Stimulated activated CD4-positive, alpha-beta T cell treated with anti-CD3 and anti-CD28 coated beads, Interleukin-2, amount 100 ng/mL, for 24 hours (primary cell): ENCODE data around the gene MAGIX.
"Not testable (repeated sequence)": the region's sequence is repeated elsewhere in the genome, so short reads cannot be mapped to it uniquely, and the experiment has no call there.

ENCODE experiments used
- DNase-seq, 2 donors: peaks; one replicate each; pipeline ENCODE4 v3.0.0-alpha.2; 2020

Gene MAGIX

DNA sequence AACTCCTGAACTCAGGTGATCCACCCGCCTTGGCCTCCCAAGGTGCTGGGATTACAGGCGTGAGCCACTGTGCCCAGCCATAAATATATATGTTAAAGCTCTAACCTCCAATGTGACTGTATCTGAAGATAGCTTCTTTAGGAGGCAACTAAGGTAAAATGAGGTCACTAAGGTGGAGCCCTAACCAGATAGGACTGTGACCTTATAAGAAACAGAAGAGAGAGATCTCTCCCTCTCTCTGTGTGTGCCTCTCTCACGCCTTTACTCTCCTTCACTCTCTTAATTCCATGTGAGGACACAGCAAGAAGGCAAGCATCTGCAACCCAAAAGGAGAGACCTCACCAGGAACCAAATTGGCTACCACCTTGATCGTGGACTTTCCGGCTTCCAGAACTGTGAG is 926 bp upstream of the MAGIX start:
- DNase-seq = no peak

GRCh38 chrX:49163555-49164419 is 1.2 kb downstream of the MAGIX start:
- DNase-seq = peak; percentile 79 to 80

DNA sequence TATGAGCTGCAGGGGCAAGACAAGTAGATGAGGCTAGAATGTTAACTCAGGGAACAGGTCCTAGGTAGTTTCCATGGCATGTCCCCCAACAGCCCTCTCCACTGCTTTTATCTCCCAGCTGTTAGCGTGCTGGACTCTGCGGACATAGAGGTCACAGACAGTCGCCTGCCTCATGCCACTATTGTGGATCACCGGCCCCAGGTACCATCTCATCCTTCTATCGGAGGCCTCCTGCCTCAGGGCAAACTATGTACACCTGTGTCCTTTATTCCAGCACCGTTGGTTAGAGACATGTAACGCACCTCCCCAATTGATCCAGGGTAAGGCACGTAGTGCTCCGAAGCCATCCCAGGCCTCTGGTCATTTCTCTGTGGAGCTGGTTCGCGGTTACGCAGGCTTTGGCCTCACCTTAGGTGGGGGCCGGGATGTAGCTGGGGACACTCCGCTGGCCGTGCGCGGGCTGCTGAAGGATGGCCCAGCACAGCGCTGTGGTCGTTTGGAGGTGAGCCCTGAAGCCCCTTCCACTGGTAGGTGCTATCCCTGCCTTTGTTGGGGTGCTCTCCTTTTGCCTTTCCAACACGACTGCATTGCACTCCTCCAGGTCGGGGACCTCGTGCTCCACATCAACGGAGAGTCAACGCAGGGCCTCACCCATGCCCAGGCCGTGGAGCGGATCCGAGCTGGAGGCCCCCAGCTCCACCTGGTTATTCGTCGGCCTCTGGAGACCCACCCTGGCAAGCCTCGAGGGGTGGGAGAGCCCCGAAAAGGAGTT is 2.2 kb downstream of the MAGIX start:
- DNase-seq = no peak

- peak; percentile 70 for DNase-seq
These were observed 3.6 kb downstream of the MAGIX start for GRCh38 chrX:49165901-49166881.

GRCh38 chrX:49166914-49167739 is 4.6 kb downstream of the MAGIX start:
- peak; percentile 60 to 71 for DNase-seq

- DNase-seq = no peak
These were observed 5.2 kb downstream of the MAGIX start for GRCh38 chrX:49167740-49168108.

- peak; percentile 74 to 80 for DNase-seq
These were observed 9.3 kb downstream of the MAGIX start, which contains the start of gene PLP2 for GRCh38 chrX:49171752-49172279. Gene PLP2 (plus strand): TSS chrX:49171898. CDS start chrX:49172001, 103 bp downstream.

DNA sequence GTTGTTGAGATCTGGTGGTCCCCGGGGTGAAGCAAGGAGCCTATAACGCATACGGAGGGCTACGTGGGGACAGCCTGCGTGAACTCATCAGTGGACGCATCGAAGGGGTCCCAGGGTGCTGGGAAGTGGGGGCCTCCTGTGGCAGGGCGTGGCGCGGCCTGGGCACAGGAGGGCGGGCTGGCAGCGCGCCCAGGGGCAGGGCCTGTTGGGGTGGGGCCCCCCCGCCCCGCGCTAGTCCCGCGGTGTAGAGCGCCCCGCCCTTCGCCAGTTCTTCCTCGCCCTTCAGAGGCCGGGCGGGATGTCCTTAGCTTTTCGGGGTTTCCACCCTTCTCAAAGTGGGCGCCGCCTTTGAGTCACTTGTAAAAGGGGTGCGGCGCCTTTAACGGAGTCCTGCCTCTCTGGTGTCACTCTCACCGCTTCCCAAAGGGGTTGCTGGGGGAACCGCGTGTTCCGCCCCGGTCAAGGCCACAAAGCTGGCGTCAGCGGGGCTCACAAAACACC is 9.8 kb downstream of the MAGIX start:
- DNase-seq = peak; percentile 74 to 78

DNA sequence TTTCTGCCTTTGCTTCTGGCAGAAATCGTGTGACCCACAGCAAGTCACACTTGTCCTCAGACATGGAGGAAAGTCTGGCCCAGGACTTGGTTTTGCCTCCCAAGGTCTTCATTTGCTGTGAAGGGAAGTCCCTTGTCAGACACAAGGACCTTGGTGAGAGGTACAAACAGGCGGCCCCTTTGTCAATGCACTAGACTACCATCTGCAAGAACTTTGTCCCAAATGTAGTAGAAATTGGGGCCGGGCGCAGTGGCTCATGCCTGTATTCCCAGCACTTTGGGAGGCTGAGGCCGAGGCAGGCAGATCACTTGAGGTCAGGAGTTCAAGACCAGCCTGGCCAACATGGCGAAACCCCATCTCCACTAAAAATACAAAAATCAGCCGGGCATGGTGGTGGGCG is 11.0 kb downstream of the MAGIX start:
- not testable (repeated sequence) for DNase-seq

GRCh38 chrX:49174723-49175122 is 12.2 kb downstream of the MAGIX start:
- no peak for DNase-seq

- no peak for DNase-seq
These were observed 13.1 kb downstream of the MAGIX start for GRCh38 chrX:49175435-49176274.

DNA sequence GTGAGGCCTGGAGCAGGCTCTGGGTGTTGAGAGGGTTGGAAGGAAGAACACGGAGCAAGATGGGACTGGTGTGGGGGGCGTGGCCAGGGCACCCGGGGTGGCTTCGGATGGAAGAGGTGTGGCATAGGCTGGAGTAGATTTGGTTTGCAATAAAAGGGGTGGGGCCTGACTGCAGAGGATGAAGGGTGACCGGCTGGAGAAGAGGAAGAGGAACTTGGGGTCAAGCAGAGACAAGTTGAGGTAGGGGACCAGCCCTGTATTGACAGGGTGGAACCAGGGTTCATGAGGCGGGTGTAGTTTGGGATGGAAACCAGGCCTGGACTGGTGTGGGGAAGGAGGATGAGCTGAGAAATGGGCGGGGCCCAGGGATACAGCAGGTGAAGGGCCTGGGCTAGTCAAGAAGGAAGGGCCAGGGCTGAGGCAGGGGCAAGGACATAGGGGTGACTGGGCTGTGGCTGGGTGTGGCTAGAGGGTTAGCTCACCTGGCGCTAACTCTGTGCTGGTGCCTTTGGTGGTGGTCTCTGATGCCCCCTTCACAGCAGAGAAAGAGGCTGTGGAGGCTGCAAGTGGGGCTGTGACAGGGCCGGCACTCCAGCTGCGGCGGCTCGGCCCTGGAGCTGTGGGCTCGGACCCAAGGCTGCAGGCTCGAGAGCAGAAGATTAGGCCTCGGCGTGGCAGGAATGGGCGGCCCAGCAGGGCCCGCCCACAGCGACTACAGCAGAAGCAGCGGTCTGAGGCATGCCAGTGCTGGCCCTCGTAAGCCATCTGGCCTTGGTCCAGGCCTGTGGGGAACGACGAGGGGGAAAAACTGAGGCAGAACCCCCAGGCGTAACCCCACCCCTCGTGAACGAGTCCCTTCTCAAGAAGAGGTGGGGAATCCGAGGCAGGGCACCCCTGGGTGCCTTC is 14.1 kb downstream of the MAGIX start:
- no peak for DNase-seq

DNA sequence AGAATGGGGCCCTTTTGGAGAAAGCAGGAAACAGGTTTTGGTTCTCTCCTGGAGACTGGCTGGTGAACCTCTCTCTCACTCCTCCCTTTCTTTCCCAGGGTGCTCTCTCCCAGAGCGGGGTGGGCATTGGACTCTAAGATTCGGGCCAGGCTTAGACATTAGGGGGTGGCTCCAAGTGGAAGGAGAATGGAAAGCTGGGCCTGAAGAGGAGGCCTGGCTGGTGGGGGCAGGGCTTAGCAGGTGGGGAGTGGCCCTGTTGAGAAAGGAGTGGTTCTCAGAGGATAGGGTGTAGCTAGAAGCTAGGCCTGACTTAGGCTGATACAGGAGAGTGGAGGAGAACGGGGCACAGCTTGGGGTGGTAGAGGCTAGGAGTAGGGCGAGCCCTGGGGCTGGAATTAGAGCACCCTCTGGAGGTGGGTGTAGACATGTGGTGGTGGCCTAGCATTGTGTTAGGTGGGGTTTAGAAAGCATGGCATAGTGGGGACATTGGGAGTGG is 14.8 kb downstream of the MAGIX start:
- no peak for DNase-seq

DNA sequence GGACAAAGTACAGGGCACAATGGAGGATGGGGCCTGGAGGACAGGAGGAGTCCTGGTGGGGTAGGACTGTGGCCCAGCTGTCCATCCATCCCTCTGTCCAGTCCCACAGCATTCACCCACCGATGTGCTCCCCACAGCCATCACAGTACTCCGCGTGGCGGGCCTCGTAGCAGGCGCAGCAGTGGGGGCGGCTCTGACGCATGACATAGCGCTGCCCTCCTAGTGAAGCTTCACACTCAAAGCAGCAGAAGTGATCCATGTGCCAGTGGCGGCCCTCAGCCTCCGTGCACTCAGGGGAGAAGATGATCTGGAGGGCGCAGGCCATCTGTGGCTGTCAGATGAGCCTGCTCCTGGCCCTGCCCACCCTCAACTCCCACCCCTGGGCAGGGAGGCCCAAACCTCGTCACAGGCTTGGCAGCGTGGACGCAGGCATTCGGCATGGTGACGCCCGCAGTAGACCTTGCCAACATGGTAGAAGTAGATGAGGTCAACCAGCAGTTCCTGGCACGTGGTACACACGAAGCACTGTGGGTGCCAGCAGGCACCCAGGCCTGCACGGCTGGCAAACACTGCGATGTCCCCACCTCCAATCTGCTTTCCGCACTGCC is 15.4 kb downstream of the MAGIX start:
- DNase-seq = no peak

DNA sequence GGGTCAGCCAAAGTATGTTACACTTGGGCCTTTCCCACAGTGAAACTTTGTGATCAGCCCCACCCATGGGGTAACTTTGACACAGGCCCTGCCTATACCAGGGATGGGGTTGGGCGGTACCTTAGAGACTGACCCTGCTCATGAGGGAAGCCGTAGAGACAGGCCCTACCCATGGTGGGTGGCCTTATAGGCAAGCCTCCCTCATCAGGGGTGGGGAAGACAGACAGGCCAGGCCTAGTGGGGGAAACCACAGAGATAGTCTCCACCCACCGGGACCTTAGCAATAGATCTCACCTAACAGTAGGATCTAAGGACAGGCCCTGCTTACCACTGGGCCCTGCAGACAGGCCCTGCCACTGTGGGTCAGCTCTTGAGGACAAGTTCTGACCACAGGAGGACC is 16.0 kb downstream of the MAGIX start:
- no peak for DNase-seq

- no peak for DNase-seq
These were observed 16.8 kb downstream of the MAGIX start for GRCh38 chrX:49179358-49179757.

DNA sequence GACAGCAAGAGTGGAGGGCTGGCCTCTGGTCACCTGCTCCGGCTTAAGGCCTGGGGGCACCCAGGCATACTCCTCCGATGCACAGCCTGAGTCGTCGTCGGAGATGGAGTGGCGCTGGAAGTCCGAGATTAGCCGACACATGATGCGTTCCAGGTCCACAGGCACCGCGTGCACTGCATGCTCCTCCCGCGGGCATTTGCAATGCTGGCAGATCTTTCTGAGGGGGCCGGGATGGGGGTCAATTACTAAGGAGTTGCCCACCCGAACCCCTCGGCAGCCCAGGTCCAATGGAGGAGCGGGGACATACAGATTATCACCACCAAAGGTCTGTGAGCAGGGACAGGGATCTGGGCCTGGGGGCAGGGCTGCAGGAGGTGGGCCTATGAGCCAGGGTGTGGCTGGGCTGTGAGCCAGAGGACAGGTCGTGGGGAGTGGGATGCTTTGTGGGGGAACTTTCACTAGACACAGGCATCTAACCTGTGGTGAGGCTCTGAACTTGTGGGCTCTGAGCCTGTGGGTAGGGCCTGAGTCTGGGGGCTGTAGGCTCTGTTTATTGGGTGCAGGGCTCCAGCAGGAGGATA is 21.2 kb downstream of the MAGIX start:
- DNase-seq = no peak
